ENCODE data around the gene P2RX6.
"Not testable (repeated sequence)": the region's sequence is repeated elsewhere in the genome, so short reads cannot be mapped to it uniquely, and the experiment has no call there.

P2RX6 gene

DNA sequence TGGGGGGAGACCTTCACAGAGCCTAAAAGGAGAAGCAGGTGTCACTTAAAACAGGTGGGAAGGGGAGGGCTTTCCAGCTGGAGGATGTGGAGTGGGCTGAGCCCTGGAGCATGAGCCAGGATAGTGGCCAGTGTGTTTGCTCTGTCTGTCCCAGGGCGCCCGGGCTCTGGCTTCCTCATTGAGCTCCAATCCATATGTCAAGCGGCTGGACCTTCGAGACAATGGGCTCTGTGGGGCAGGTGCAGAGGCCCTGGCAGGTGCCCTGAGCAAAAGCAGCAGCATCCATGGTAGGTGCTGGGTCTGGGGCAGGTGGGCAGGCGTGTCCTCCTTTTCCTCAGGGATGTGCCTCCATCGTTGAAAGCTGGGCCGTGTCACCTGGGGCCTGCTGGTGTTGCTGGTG, 32.8 kb downstream of the P2RX6 start:
- no peaks in the 10 kb centered on the region for H3K9me3 ChIP-seq (ENCODE audit: control insufficient read depth in 1 of 2, low read length in 2 of 2)
- no peak overlapping the region for H3K4me3 ChIP-seq (ENCODE audit: low read depth in 1 of 2, low read length in 2 of 2)
- H3K27ac ChIP-seq (ENCODE audit: low read depth, low read length): no peak overlapping the region
- H3K27me3 ChIP-seq (ENCODE audit: control insufficient read depth in 1 of 2, insufficient read depth in 2 of 2, low read length in 2 of 2): no peaks in the 10 kb centered on the region
- no peak overlapping the region for H3K9ac ChIP-seq (ENCODE audit: low read depth in 1 of 2, low read length in 2 of 2)
- H3K4me1 ChIP-seq (ENCODE audit: control insufficient read depth in 1 of 2, insufficient read depth in 2 of 2, low read length in 2 of 2): peaks cover 24 to 25% of the 10 kb centered on the region in 2 donors
- H3K36me3 ChIP-seq (ENCODE audit: control insufficient read depth in 1 of 2, insufficient read depth in 2 of 2, low read length in 2 of 2): no peaks in the 10 kb centered on the region

DNA sequence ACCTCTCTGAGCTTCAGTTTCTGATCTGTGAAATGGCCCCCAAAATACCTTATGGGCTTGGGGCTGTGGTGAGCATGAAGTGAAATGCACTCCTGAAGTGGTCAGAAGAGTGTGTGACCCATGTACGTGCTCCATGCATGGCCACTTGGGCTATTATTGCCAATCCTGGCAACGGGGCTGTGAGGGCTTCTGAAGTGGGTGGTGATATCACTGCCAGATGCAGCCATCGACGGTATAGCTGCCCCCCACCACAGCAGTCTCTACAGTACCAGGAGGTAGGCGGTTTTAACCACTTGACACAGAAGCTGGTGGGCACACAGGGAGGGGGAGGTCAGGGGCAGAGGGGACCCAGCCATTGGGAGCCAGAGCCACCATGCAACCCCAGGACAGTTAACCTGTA, 33.5 kb downstream of the P2RX6 start:
- H3K4me3 ChIP-seq (ENCODE audit: low read depth in 1 of 2, low read length in 2 of 2); H3K9ac ChIP-seq (ENCODE audit: low read depth in 1 of 2, low read length in 2 of 2); H3K9me3 ChIP-seq (ENCODE audit: control insufficient read depth in 1 of 2, low read length in 2 of 2); H3K27ac ChIP-seq (ENCODE audit: low read depth, low read length); H3K36me3 ChIP-seq (ENCODE audit: control insufficient read depth in 1 of 2, insufficient read depth in 2 of 2, low read length in 2 of 2); H3K27me3 ChIP-seq (ENCODE audit: control insufficient read depth in 1 of 2, insufficient read depth in 2 of 2, low read length in 2 of 2): not testable (repeated sequence)
- H3K4me1 ChIP-seq (ENCODE audit: control insufficient read depth in 1 of 2, insufficient read depth in 2 of 2, low read length in 2 of 2): peaks cover 18% of the 10 kb centered on the region in 2 donors

DNA sequence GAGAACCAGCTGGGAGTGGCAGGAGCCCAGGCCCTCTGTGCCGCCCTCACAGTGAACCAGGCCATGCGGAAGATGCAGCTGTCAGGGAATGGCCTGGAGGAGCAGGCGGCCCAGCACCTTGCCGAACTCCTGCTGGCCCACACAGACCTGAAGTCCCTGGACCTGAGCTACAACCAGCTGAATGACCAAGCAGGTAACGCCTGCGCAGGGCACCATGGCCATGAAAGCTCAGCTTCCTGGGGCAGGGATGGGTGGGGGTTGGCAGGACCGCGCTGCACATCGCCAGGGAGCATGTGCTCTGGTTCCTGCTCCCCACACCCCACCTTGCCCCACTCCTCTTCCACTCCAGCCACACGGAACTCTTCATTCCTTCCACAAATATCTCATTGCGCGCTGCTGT, 34.0 kb downstream of the P2RX6 start:
- H3K4me3 ChIP-seq (ENCODE audit: low read depth in 1 of 2, low read length in 2 of 2); H3K9me3 ChIP-seq (ENCODE audit: control insufficient read depth in 1 of 2, low read length in 2 of 2); H3K9ac ChIP-seq (ENCODE audit: low read depth in 1 of 2, low read length in 2 of 2); H3K27ac ChIP-seq (ENCODE audit: low read depth, low read length); H3K36me3 ChIP-seq (ENCODE audit: control insufficient read depth in 1 of 2, insufficient read depth in 2 of 2, low read length in 2 of 2); H3K27me3 ChIP-seq (ENCODE audit: control insufficient read depth in 1 of 2, insufficient read depth in 2 of 2, low read length in 2 of 2): not testable (repeated sequence)
- peaks cover 13 to 15% of the 10 kb centered on the region in 2 donors for H3K4me1 ChIP-seq (ENCODE audit: control insufficient read depth in 1 of 2, insufficient read depth in 2 of 2, low read length in 2 of 2)

DNA sequence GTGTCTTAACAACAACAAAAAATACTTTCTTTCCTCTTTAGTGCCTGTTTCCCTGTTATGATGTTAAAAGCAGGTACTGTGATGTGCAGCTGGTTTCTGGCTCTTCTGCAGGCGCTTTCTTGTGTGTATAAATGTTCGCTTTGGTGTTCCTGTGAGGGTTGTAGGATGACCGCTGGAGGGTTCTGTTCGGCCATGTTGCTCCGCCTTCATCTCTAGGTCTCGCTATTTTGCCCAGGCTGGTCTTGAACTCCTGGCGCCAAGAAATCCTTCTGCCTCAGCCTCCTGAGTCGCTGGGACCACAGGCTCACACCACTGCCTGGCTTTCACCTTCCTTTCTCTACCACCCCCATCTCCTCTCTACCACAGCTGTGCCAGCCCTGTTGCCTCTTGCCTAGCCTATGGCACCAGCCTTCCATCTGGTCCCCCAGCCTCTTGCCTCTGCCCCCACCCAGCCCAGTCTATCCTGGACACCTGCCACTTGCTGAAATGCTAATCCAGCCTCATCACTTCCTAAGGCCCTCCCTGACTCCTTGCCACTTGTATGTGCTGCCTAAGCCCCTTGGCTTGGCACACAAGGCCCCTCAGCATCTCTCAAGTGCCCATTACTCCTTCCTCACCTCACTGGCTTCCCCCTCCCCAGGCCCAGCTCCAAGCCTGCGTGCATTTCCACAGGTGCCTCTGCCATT, 36.3 kb downstream of the P2RX6 start:
- no peak overlapping the region for H3K27ac ChIP-seq (ENCODE audit: low read depth, low read length)
- H3K36me3 ChIP-seq (ENCODE audit: control insufficient read depth in 1 of 2, insufficient read depth in 2 of 2, low read length in 2 of 2): no peaks in the 10 kb centered on the region
- H3K9ac ChIP-seq (ENCODE audit: low read depth in 1 of 2, low read length in 2 of 2): no peak overlapping the region

DNA sequence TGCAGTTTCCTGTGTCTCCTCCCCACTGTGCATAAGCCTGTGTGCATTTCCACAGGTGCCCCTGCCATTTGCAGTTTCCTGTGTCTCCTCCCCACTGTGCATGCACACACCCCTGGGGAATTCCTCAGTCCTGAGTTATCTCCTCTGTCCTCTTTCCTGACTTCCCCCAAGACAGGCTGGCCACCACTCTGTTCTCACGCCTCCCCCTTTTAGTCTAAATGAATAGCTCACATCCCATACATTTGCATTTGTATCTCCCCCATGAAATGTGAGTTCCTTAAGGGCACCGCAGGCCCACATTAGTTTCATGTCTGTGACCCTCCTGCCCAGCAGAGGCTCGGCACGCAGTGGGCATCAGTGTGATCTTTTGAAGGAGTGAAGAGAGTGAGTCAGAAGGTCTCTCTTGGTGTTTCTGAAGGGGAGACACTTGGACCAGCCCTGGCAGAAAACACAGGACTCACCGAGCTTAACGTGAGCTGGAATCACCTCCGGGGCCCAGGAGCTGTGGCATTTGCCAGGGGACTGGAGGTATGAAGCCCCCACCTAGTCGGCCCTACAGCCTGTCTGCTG, 37.0 kb downstream of the P2RX6 start:
- Histone ChIP-seq H3K27me3 (ENCODE audit: control insufficient read depth in 1 of 2, insufficient read depth in 2 of 2, low read length in 2 of 2) (peaks cover 0 to 2% of the 10 kb centered on the region in 2 donors), H3K9ac (ENCODE audit: low read depth in 1 of 2, low read length in 2 of 2) (no peak overlapping the region), H3K9me3 (ENCODE audit: control insufficient read depth in 1 of 2, low read length in 2 of 2) (no peaks in the 10 kb centered on the region), H3K27ac (ENCODE audit: low read depth, low read length) (no peak overlapping the region), H3K4me3 (ENCODE audit: low read depth in 1 of 2, low read length in 2 of 2) (no peak overlapping the region), H3K36me3 (ENCODE audit: control insufficient read depth in 1 of 2, insufficient read depth in 2 of 2, low read length in 2 of 2) (no peaks in the 10 kb centered on the region), H3K4me1 (ENCODE audit: control insufficient read depth in 1 of 2, insufficient read depth in 2 of 2, low read length in 2 of 2) (no peaks in the 10 kb centered on the region)

More for the DNA sequence above, 36.3 kb downstream of the P2RX6 start:
- Histone ChIP-seq H3K9me3 (ENCODE audit: control insufficient read depth in 1 of 2, low read length in 2 of 2) (no peaks in the 10 kb centered on the region), H3K4me1 (ENCODE audit: control insufficient read depth in 1 of 2, insufficient read depth in 2 of 2, low read length in 2 of 2) (no peaks in the 10 kb centered on the region), H3K4me3 (ENCODE audit: low read depth in 1 of 2, low read length in 2 of 2) (no peak overlapping the region), H3K27me3 (ENCODE audit: control insufficient read depth in 1 of 2, insufficient read depth in 2 of 2, low read length in 2 of 2) (no peaks in the 10 kb centered on the region)

DNA sequence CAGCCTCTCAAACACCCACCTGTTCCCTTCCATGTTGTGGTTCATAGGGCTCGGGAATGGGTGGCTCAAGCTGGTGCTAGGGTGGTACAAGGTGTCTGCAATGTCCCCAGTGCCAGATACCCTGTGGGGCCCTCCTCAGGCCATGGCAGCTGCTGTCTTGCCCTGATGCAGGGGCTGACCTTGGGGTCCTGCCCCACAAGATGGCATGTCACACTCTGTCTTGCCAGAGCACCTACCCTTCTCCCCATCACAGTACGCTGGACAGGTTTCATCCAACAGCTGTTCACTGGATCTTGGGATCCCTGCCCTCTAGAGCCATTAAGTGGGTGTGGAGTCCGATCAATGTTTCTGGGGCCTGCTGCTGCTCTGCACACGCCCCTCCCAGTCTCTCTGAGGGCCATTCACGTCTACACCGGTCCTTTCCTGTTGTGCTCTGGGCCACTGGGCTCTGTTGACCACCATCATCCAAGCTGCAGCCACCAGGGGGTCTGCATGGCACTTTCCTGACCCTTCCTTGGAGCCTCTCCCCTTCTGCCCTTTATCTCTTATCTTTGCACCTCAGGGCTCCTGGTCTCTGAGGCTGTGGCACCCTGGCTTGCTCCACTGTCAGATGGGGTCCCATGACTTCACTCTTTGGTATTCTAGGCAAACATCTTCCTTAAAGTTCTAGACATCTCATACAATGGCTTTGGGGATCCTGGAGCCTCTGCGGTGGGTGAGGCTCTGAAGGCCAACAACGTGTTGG, 37.9 kb downstream of the P2RX6 start:
- H3K9ac ChIP-seq (ENCODE audit: low read depth in 1 of 2, low read length in 2 of 2): no peak overlapping the region
- no peaks in the 10 kb centered on the region for H3K36me3 ChIP-seq (ENCODE audit: control insufficient read depth in 1 of 2, insufficient read depth in 2 of 2, low read length in 2 of 2)
- H3K27me3 ChIP-seq (ENCODE audit: control insufficient read depth in 1 of 2, insufficient read depth in 2 of 2, low read length in 2 of 2): peaks cover 0 to 2% of the 10 kb centered on the region in 2 donors
- no peaks in the 10 kb centered on the region for H3K9me3 ChIP-seq (ENCODE audit: control insufficient read depth in 1 of 2, low read length in 2 of 2)
- H3K4me3 ChIP-seq (ENCODE audit: low read depth in 1 of 2, low read length in 2 of 2): no peak overlapping the region
- no peak overlapping the region for H3K27ac ChIP-seq (ENCODE audit: low read depth, low read length)
- no peaks in the 10 kb centered on the region for H3K4me1 ChIP-seq (ENCODE audit: control insufficient read depth in 1 of 2, insufficient read depth in 2 of 2, low read length in 2 of 2)

DNA sequence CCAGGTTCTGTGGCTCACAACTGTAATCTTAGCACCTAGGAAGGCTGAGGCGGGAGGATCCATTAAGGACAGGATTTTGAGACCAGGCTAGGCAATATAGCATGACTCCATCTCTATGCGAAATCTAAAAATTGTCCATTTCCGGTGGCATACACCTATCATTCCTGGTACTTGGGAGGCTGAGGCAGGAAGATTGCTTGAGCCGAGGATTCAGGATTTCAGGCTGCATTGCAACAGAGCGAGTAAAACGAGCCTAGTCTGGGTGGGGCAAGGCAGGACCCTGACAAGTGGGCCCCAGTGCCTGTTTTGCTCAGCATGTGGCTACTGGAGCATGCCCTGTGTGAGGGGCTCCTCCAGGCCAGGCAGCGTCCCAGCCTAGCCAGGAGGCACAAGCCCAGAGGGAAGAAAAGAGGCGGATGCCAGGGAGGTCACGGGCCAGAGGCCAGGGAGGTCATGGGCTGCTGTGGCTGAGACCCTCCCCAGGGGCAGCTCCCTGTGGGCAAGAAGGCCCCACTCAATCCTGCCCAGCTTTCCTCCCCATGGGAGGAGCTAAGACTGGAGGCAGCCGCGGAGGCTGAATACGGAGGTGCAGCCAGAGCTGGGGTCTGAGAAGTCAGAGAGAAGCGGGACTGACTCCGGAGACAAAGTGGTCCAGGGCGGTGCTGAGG, 39.2 kb downstream of the P2RX6 start:
- no peaks in the 10 kb centered on the region for H3K36me3 ChIP-seq (ENCODE audit: control insufficient read depth in 1 of 2, insufficient read depth in 2 of 2, low read length in 2 of 2)
- no peaks in the 10 kb centered on the region for H3K9me3 ChIP-seq (ENCODE audit: control insufficient read depth in 1 of 2, low read length in 2 of 2)
- no peak overlapping the region for H3K27ac ChIP-seq (ENCODE audit: low read depth, low read length)
- no peaks in the 10 kb centered on the region for H3K4me1 ChIP-seq (ENCODE audit: control insufficient read depth in 1 of 2, insufficient read depth in 2 of 2, low read length in 2 of 2)
- H3K27me3 ChIP-seq (ENCODE audit: control insufficient read depth in 1 of 2, insufficient read depth in 2 of 2, low read length in 2 of 2): peaks cover 0 to 2% of the 10 kb centered on the region in 2 donors
- no peak overlapping the region for H3K9ac ChIP-seq (ENCODE audit: low read depth in 1 of 2, low read length in 2 of 2)
- no peak overlapping the region for H3K4me3 ChIP-seq (ENCODE audit: low read depth in 1 of 2, low read length in 2 of 2)

DNA sequence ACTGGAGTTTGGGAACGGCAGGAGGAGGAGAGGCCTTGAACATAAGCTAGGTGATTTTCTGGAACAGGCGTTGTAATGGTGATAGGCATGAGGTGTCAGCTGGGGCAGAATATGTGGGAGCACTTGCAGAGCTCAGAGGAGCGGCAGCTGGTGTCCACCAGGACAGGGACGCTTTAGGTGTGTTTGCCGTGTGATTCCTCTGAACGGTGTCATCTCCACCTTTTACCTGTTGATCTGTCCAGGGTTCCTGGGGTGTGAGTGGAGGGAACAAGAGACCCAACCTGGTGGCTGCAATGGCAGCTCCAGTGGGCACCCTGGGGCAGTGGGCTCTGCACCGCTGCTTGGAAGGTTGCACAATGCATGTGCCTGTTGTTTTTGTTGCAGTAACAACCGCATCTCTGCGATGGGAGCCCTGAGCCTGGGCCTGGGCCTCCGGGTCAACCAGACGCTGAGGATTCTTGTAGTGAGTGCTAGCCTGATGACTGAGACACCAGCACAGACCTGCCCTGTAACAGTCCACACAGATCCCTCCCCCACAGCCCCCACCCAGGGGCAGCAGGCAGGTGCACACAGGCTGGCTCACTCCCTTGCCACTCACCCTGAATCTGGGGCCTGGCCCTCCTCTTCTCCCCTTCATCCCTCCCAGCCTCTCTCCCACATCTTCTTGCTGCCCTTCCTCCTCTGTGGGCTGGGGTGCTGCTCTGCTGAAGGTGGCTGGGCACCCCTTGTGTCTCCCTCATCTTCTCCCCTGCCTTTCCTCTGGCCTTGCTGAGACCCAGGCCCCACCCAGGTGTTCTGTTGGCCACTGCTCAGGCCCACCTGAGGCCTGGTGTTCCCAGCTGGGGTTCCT, 40.0 kb downstream of the P2RX6 start:
- Histone ChIP-seq H3K27ac (ENCODE audit: low read depth, low read length) (no peak overlapping the region), H3K4me3 (ENCODE audit: low read depth in 1 of 2, low read length in 2 of 2) (no peak overlapping the region), H3K9me3 (ENCODE audit: control insufficient read depth in 1 of 2, low read length in 2 of 2) (no peaks in the 10 kb centered on the region), H3K9ac (ENCODE audit: low read depth in 1 of 2, low read length in 2 of 2) (no peak overlapping the region), H3K36me3 (ENCODE audit: control insufficient read depth in 1 of 2, insufficient read depth in 2 of 2, low read length in 2 of 2) (no peaks in the 10 kb centered on the region), H3K4me1 (ENCODE audit: control insufficient read depth in 1 of 2, insufficient read depth in 2 of 2, low read length in 2 of 2) (no peaks in the 10 kb centered on the region), H3K27me3 (ENCODE audit: control insufficient read depth in 1 of 2, insufficient read depth in 2 of 2, low read length in 2 of 2) (peaks cover 0 to 2% of the 10 kb centered on the region in 2 donors)

DNA sequence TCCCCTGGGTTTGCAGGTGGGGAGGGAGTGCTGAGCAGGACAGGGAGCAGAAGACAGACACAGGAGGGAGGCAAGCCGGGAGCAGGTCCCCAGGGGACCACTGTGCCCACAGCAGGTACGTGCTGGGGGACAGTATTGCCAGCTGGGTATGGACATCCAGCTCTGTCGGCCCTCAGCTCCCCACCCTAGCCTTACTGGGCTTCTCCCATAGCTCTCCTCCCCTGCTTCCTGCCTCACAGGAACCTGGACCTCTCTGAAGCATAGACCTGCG, 40.5 kb downstream of the P2RX6 start:
- peaks cover 0 to 2% of the 10 kb centered on the region in 2 donors for H3K27me3 ChIP-seq (ENCODE audit: control insufficient read depth in 1 of 2, insufficient read depth in 2 of 2, low read length in 2 of 2)
- no peak overlapping the region for H3K27ac ChIP-seq (ENCODE audit: low read depth, low read length)
- H3K36me3 ChIP-seq (ENCODE audit: control insufficient read depth in 1 of 2, insufficient read depth in 2 of 2, low read length in 2 of 2): no peaks in the 10 kb centered on the region
- H3K4me1 ChIP-seq (ENCODE audit: control insufficient read depth in 1 of 2, insufficient read depth in 2 of 2, low read length in 2 of 2): no peaks in the 10 kb centered on the region
- no peaks in the 10 kb centered on the region for H3K9me3 ChIP-seq (ENCODE audit: control insufficient read depth in 1 of 2, low read length in 2 of 2)
- no peak overlapping the region for H3K9ac ChIP-seq (ENCODE audit: low read depth in 1 of 2, low read length in 2 of 2)
- H3K4me3 ChIP-seq (ENCODE audit: low read depth in 1 of 2, low read length in 2 of 2): no peak overlapping the region
